HK-2 (cell line): ENCODE measurements around the gene SLC2A8.

Source experiments
- DNase-seq: peaks from one replicate; pipeline ENCODE4 v3.0.0-alpha.2; 2018; ENCODE audit not compliant: unreplicated experiment

SLC2A8 gene

DNA sequence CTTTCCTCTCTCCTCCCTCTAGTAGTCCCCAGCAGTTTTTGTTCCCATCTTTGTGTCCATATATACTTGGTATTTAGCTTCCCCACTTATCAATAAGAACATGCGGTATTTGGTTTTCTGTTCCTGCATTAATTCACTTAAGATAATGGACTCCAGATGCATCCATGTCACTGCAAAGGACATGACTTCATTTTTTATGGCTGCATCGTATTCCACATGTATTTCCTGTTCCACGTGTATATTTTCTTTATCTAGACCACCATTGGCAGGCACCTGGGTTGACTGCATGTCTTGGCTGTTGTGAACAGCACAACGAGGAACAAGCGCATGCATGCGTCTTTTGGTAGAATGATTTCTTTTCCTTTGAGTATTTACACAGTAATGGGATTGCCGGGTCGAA lies 33.4 kb downstream of the SLC2A8 start:
- no peak for DNase-seq

DNA sequence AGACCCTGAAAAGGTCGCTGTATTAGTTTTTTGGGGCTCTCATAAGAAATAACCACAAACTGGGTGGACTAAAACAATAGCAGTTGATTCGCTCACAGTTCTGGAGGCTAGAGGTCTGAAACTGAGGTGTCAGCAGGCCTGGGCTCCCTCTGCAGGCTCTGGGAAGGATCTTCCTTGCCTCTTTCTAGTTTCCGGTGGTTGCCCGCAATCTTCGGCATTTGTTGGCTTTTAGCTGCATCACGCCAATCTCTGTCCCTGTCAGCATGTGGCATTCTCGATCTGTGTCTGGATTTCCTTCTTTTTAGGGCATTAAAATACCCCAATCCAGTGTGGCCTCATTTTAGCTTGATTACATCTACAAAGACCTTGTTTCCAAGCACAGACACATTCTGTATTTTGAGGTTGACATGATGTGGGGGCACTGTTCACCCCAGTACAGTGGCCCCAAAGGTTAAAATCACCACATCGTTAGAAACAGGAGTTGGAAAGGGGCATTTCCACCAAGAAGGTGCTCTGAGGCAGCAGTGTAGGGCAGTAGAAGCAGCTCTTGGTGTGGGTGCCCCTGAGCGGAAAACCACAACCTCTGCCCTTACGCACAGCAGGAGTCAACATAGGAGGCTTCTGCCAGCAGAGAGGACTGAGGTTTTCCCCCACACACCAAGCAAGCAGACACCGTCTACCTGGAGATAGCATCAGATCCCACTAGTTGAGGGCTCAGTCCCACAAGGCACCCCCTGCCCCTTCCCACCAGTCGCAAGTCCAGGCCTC lies 40.7 kb downstream of the SLC2A8 start:
- DNase-seq, result no peak

GRCh38 chr9:127438394-127438793 lies 41.4 kb downstream of the SLC2A8 start:
- no peak for DNase-seq

- DNase-seq, result peak; percentile 24
These were observed 47.4 kb downstream of the SLC2A8 start for GRCh38 chr9:127444283-127444920.

- peak; percentile 29 for DNase-seq
These were observed 48.2 kb downstream of the SLC2A8 start for GRCh38 chr9:127444921-127445850.

GRCh38 chr9:127445851-127446712 lies 49.1 kb downstream of the SLC2A8 start:
- peak; percentile 47 for DNase-seq

- peak; percentile 18 for DNase-seq
These were observed 49.9 kb downstream of the SLC2A8 start for GRCh38 chr9:127446713-127447415.

DNA sequence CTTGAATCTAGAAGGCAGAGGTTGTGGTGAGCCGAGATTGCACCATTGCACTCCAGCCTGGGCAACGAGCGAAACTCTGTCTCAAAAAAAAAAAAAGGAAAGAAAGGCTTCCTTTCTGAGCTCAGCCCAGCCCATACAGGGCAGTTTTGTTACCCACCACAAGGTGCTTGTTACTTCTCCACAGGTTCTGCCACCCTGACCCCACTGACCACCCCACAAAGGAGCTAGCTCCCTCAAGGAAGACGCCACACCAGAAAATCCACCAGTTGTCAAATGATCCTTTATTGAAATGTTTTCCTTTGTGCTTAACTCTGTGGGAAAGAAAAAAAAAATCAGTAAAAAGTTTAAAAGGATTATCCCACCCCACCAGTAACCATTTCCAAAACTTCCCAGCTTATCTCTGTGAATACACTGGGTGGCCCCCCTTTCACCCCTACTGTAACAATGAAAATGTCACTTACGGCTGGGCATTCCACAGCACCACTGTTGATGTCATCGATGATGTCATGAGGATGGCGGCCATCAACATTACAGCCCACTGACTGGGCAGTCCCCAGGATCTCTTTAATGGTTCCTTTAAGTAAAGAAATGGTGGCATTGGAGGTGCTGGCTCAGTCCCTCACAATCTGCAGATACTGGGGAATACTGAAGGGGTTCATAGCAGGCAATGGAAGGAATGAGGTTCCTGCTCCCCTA lies 50.6 kb downstream of the SLC2A8 start:
- peak; percentile 14 for DNase-seq

DNA sequence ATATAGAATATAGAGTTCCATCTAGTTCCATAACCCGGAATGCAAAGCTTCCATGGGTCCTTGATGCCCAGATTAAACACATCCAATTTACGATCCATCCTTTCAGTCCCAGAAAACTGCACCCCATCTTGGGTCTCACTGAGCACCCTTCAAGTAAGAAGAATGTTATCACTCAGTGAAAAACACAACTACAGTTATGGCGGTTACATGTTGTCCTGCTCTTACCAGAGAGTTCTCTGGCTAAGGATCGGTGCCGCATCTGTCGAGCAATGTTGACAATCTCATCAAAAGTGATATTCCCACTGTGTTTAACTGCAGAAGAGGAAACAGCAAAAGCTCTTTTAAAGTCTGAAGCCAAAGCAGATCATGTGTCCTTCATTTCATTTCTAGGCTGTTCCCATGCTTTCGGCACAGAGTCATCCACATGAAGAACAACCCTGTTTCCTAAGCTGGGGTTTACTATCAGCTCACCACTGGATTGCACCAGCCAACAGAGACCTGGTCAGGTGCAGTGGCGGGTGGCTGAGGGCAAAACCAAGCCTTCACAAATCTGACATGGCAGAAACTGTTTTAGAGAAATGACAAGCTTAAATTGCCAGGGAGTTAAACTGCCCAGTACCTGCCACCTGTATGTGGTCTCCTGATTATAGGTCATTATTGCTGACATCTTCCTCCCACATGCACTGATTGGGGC lies 51.3 kb downstream of the SLC2A8 start:
- no peak for DNase-seq

- peak; percentile 35 for DNase-seq
These were observed 52.5 kb downstream of the SLC2A8 start for GRCh38 chr9:127449332-127449966.

GRCh38 chr9:127450243-127450760 lies 53.3 kb downstream of the SLC2A8 start:
- DNase-seq, result peak; percentile 32

GRCh38 chr9:127450830-127451607 lies 54.0 kb downstream of the SLC2A8 start, which contains the start of the genes LRSAM1 and RPL12:
Gene LRSAM1, plus strand, starts transcription at chr9:127451510. Its CDS starts 3,018 bp downstream, at chr9:127454528.
Gene RPL12, minus strand, starts transcription at chr9:127451406. Its CDS starts 89 bp downstream, at chr9:127451317.
- DNase-seq, result peak; percentile 98

- DNase-seq, result no peak
These were observed 54.6 kb downstream of the SLC2A8 start for GRCh38 chr9:127451608-127451857.

DNA sequence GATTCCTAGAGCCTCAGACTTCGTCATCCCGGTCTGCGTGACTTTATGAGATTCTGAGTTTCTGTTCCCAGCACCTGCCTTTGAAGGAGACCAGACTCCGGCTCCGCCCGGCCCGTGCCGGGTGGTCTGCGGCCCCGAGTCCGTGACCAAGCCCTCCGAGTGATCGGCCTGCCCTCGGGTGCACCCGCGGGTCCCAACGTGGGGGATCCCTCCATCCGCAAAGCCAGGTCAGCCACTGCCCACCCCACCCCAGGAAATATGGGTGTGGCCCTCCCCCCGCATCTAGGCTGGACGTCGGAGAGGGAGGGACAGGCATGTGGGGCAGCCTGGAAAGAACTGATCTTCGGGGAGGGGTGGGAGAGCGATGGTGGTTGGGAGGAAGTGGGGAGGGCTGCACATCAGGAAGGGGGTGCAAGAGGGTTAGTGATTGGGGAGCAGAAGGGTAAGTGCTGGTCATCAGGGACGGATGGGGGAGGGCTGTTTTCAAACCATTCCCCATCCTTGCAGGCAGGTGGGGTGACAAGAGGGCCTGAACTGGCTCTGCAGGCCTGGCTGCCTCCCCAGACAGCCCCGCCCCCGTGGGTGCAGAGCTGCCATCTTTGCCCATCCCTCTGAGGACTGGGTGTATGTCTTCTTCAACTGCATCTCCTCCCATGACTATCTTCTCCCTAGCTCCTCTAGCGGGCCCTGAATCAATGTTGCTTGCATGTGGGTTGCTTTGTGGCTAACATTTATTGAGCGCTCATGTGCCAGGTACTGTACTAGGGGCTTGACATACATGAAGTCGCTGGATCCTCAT lies 55.1 kb downstream of the SLC2A8 start:
- DNase-seq, result peak; percentile 70

GRCh38 chr9:127452691-127453090 lies 55.7 kb downstream of the SLC2A8 start:
- no peak for DNase-seq

DNA sequence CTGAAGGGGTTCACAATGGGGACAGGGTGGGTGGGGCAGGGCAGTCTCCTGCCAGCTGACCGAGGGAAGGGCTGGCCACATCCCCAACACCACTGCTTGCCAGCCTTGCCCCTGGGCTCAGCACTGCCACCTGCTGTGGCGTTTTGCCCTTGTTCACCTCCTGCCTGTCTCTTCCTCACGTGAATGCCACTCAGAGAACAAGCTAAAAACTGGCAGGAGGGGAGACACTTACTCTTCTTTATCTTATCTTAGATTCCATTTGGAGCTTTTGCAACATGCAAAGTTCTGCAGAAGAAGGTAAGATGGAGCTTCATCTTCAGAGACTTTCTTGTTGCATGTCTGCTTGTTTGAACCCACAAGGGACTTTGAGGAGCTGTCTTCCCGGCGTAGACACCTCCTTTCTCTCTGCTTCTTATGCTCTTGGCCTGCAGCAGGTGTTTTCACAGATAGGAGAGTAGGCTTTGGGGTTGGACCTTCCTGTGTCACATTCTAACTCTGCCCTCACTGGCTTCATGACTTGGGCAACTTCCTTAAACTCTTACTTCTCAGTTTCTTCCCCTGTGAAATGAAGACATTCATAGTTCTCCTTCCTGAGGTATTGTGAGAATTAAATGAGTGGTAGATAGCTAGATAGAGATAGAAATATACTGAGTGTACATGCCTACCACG lies 58.5 kb downstream of the SLC2A8 start:
- no peak for DNase-seq
